Neuron (in vitro differentiated cells): Measurements from ENCODE around the gene CREBBP.
"Not testable (repeated sequence)": the region's sequence is repeated elsewhere in the genome, so short reads cannot be mapped to it uniquely, and the experiment has no call there.

Experiments used
- H2AFZ ChIP-seq: one replicate; pipeline ENCODE4 v1.6.1; 2013; ENCODE audit warnings: low read depth, mild to moderate bottlenecking, inconsistent platforms, low read length, moderate library complexity
- H3K27me3 ChIP-seq: one replicate; pipeline ENCODE4 v1.6.1; 2013; ENCODE audit warnings: low read length; ENCODE audit not compliant: insufficient read depth
- H3K36me3 ChIP-seq: one replicate; pipeline ENCODE4 v1.6.1; 2013; ENCODE audit warnings: low read length; ENCODE audit not compliant: insufficient read depth
- H3K4me1 ChIP-seq: one replicate; pipeline ENCODE4 v1.6.1; 2013; ENCODE audit warnings: low read length; ENCODE audit not compliant: insufficient read depth
- H3K4me3 ChIP-seq: 2 replicates; pipeline ENCODE4 v1.5.1; 2013; ENCODE audit warnings: mild to moderate bottlenecking, low read length, moderate library complexity
- H3K9me3 ChIP-seq: one replicate; pipeline ENCODE4 v1.6.1; 2013; ENCODE audit warnings: low read length

Gene CREBBP

GRCh38 chr16:3880623-3881498, at the start of gene CREBBP:
Gene CREBBP (minus strand): TSS chr16:3880713. CDS start chr16:3879916, 797 bp downstream.
- H3K9me3 ChIP-seq = peaks cover 10% of the 10 kb centered on the region
- H3K36me3 ChIP-seq = peaks cover 11% of the 10 kb centered on the region
- H3K4me1 ChIP-seq = peaks cover 15% of the 10 kb centered on the region

GRCh38 chr16:3927147-3927546, 46.6 kb upstream of the CREBBP start:
- not testable (repeated sequence) for H3K27me3 ChIP-seq, H3K4me3 ChIP-seq, H3K9me3 ChIP-seq, H2AFZ ChIP-seq, H3K36me3 ChIP-seq, H3K4me1 ChIP-seq

More at GRCh38 chr16:3880623-3881498, at the start of gene CREBBP:
- no peaks in the 10 kb centered on the region for H3K27me3 ChIP-seq
- H3K4me3 ChIP-seq = peak within 1 kb of the TSS; percentile 71
- peak within 1 kb of the TSS; percentile 52 for H2AFZ ChIP-seq

DNA sequence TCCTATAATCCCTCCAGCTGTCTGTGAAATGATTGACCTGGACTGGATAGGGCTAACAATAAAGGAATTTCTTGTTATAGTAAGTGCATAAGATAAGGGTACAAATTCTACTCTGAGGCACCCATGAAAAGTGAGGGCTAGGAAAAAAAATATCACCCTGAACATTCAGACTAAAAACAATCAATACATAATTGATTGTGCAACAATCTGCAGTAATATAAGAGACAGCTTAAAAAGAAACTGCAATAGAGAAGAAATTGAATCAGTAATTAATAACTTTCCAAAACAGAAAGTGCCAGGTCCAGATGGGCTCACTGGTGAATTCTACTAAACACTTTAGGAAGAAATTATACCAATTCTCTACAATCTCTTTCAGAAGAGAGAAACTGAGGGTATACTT, 44.2 kb upstream of the CREBBP start:
- no peaks in the 10 kb centered on the region for H3K36me3 ChIP-seq
- H3K27me3 ChIP-seq = no peaks in the 10 kb centered on the region
- no peak overlapping the region for H3K4me3 ChIP-seq
- no peak overlapping the region for H2AFZ ChIP-seq
- H3K4me1 ChIP-seq = no peaks in the 10 kb centered on the region
- peaks cover 10% of the 10 kb centered on the region for H3K9me3 ChIP-seq

- Histone ChIP-seq H3K9me3 (peaks cover 13% of the 10 kb centered on the region), H3K4me3 (no peak overlapping the region), H3K36me3 (no peaks in the 10 kb centered on the region), H2AFZ (no peak overlapping the region), H3K4me1 (no peaks in the 10 kb centered on the region), H3K27me3 (no peaks in the 10 kb centered on the region)
These were observed 41.7 kb upstream of the CREBBP start for GRCh38 chr16:3922241-3922640.

DNA sequence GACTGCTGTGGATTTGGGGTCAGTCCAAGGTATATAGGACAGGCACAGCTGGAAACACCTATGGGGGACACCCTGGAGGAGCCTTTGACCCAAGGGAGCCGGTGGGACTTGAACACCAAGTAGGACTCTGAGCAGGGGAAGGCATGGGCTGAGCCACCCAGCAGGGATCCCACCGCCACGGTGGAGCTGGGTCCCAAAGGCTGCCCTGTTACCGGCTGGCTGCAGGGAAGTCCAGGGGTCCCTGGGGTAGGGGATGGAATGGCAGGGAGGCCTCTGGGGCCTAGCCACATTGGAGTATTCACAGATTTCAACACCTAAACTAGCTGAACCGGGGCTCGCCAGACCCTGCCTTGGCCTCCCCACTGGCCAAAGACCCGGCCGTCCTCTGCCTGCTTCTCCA, 39.7 kb upstream of the CREBBP start:
- Histone ChIP-seq H3K4me3 (no peak overlapping the region), H3K4me1 (no peaks in the 10 kb centered on the region), H2AFZ (no peak overlapping the region), H3K27me3 (no peaks in the 10 kb centered on the region), H3K9me3 (peaks cover 13% of the 10 kb centered on the region), H3K36me3 (no peaks in the 10 kb centered on the region)

DNA sequence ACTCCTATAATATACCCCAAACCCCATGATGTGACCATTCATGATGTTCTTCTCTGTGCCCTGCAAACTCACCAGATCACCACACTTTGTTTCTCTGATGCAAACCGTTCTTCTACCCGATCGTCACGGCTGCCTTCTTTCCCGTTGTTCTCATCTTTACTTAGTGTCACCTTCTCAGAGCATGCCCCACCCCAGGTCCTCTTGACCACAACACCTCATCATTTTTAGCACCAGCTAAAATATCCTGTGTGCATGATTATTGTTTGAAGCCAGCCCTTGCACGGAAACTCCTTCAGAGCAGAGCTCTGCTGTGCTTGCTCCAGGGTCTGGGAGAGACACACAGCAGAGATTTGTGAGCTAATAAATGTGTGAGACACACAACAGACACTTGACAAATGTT, 38.9 kb upstream of the CREBBP start:
- H2AFZ ChIP-seq = no peak overlapping the region
- H3K9me3 ChIP-seq = peaks cover 13% of the 10 kb centered on the region
- no peak overlapping the region for H3K4me3 ChIP-seq
- H3K4me1 ChIP-seq = no peaks in the 10 kb centered on the region
- H3K27me3 ChIP-seq = no peaks in the 10 kb centered on the region
- no peaks in the 10 kb centered on the region for H3K36me3 ChIP-seq

GRCh38 chr16:3915426-3916260, 35.1 kb upstream of the CREBBP start:
- no peaks in the 10 kb centered on the region for H3K4me1 ChIP-seq
- H2AFZ ChIP-seq = no peak overlapping the region
- no peaks in the 10 kb centered on the region for H3K27me3 ChIP-seq
- no peak overlapping the region for H3K4me3 ChIP-seq
- peaks cover 10% of the 10 kb centered on the region for H3K9me3 ChIP-seq
- H3K36me3 ChIP-seq = no peaks in the 10 kb centered on the region

DNA sequence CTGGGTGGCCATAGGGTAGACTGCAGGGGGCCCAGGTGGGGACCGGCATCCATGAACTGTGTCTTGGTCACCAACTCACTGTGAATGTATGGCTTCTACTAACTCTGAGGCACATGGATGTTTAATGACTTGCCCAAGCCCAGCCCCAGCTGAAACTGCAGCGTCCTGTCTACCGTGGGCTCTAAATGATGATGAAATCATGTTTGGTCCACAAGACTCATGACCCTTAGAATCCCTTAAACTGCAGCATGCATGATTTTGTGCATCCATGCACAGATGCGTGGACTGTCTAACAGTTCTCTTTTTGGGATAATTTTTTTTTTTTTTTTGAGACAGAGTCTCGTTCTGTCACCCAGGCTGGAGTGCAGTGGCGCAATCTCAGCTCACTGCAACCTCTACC, 32.4 kb upstream of the CREBBP start:
- Histone ChIP-seq H3K4me3 (no peak overlapping the region), H2AFZ (no peak overlapping the region), H3K36me3 (no peaks in the 10 kb centered on the region), H3K4me1 (no peaks in the 10 kb centered on the region), H3K27me3 (no peaks in the 10 kb centered on the region), H3K9me3 (no peaks in the 10 kb centered on the region)

DNA sequence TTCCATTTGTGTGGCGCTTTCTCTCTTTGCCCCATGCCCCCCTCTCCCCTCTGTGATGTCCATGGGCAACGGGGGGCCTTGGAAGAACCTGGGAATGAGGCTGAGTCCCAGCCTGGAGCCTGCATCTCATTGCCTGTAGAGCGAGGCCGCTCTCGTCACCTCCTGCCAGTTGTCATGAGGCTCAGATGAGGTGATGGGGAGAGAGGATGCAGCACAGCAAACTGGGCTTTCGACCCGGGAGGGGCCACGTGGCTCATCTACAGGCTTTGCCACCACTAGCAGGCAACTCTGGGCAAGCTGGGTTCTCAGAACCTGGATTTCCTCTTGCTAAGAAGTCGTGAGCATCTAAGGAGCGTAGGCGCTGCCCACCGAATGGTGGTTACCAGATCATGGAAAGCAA, 31.9 kb upstream of the CREBBP start:
- Histone ChIP-seq H3K4me1 (no peaks in the 10 kb centered on the region), H2AFZ (no peak overlapping the region), H3K4me3 (no peak overlapping the region), H3K27me3 (no peaks in the 10 kb centered on the region), H3K9me3 (no peaks in the 10 kb centered on the region), H3K36me3 (no peaks in the 10 kb centered on the region)

GRCh38 chr16:3911741-3912140, 31.2 kb upstream of the CREBBP start:
- H3K4me1 ChIP-seq, H3K4me3 ChIP-seq: not testable (repeated sequence)

DNA sequence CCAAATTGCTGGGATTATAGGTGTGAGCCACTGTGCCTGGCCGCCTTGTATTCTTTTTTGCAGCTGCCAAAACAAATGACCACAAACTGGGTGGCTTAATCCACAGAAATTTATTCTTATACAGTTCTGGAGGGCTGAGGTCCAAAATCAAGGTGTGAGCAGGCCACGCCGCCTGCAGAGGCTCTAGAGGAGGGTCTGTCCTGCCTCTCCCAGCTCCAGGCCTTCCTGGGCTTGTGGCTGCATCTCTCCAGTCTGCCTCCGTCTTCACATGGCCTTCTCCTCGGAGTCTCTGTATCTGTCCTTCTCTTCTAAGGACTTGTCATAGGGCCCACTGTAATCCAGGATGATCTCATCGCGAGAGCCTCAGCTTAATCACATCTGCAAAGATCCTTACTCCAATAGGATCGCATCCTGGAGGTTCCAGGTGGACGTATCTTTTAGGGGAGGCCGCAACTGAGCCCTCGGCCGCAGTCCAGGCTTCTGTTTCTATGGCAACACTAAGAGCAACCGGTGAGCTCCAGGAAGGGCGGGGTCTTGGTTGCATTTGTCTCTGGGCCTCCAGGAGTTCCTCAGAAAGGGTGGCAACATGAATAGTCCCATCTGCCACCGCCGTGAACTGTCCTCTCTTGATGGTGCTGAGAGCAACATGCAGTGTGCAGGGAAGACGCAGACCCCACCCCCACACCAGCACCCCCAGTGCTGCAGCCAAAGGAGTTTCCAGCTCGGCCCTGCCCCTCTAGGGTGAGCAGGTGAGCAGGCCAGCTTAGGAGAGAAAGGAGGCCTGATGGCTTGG, 29.5 kb upstream of the CREBBP start:
- Histone ChIP-seq H3K4me3 (no peak overlapping the region), H3K27me3 (no peaks in the 10 kb centered on the region), H3K9me3 (no peaks in the 10 kb centered on the region), H3K36me3 (no peaks in the 10 kb centered on the region), H3K4me1 (no peaks in the 10 kb centered on the region), H2AFZ (no peak overlapping the region)

More at GRCh38 chr16:3911741-3912140, 31.2 kb upstream of the CREBBP start:
- not testable (repeated sequence) for H3K36me3 ChIP-seq, H3K27me3 ChIP-seq, H3K9me3 ChIP-seq, H2AFZ ChIP-seq

DNA sequence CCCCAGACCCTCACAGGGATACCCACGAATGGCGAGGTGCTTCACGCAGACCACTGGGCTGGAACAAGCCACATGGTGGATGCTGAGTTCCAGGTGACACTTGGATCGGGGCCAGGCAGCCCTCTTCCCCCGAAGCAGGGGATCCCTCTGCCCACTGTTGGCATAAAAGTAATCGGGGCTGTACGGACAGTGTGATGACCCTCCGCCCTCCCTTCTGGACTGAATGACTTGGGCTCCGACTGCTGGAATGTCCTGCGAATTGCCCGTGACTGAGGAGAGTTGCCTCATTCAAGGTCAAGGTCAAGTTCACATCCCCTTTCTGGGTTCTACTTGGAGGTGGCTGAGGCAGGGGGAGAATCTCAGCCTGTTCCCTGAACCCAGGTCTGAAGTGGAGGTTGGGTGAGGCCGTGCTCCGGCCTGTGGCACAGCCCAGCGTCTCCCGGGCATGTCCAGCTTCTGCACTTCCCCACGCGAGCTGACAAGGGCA, 28.5 kb upstream of the CREBBP start:
- Histone ChIP-seq H3K4me3 (no peak overlapping the region), H3K4me1 (no peaks in the 10 kb centered on the region), H2AFZ (no peak overlapping the region), H3K9me3 (no peaks in the 10 kb centered on the region), H3K27me3 (no peaks in the 10 kb centered on the region), H3K36me3 (no peaks in the 10 kb centered on the region)
